OCI-LY7 (cell line): ENCODE measurements around the gene TOP1. TPM values are rescaled to one million over a fixed set of nuclear protein-coding genes. Genes with fewer than 3 reads are reported as not detected.

Experiments
- BruUV-seq: library from RNA; stranded (reverse); fragments of 400-500 nt; replicated peaks from 2 replicates; lab custom pipeline; 2021; lab: Mats Ljungman, UMichigan
- CTCF ChIA-PET: fragments of 300-600 bp; sonication (Branson Sonifier 250); formaldehyde crosslinking; loops from one replicate; lab custom pipeline; 2022; ENCODE audit warnings: antibody characterized with exemption; ENCODE audit not compliant: unreplicated experiment; lab: Charles Lee
- POLR2A ChIA-PET: fragments of 300-600 bp; sonication (Branson Sonifier 250); formaldehyde crosslinking; loops from one replicate; lab custom pipeline; 2022; ENCODE audit warnings: antibody characterized with exemption; lab: Charles Lee
- DNase-seq: peaks from one replicate; pipeline ENCODE4 v3.0.0-alpha.2; 2015; ENCODE audit warnings: low spot score
- H2AFZ ChIP-seq: fragments of 200-600 bp; sonication (generic), shearing (Covaris generic); 2 replicates; pipeline ENCODE4 v1.6.1; 2014; ENCODE audit warnings: mild to moderate bottlenecking, antibody characterized with exemption, low read length, moderate library complexity
- H3K27ac ChIP-seq: fragments of 200-600 bp; sonication (generic); 2 replicates; pipeline ENCODE4 v1.5.1; 2014; ENCODE audit warnings: mixed run types, low read depth, mild to moderate bottlenecking, moderate library complexity, low read length, inconsistent platforms; ENCODE audit not compliant: poor library complexity, severe bottlenecking
- H3K36me3 ChIP-seq: fragments of 200-600 bp; sonication (generic); 2 replicates; pipeline ENCODE4 v1.6.1; 2014; ENCODE audit warnings: mild to moderate bottlenecking, antibody characterized with exemption, low read length, moderate library complexity, mixed read lengths; ENCODE audit not compliant: insufficient read depth
- H3K4me1 ChIP-seq: fragments of 200-600 bp; sonication (generic); 2 replicates; pipeline ENCODE4 v1.5.1; 2014; ENCODE audit warnings: mild to moderate bottlenecking, low read length; ENCODE audit not compliant: insufficient read depth, poor library complexity, severe bottlenecking
- H3K4me2 ChIP-seq: fragments of 200-600 bp; sonication (generic); 2 replicates; pipeline ENCODE4 v1.6.1; 2014; ENCODE audit warnings: mild to moderate bottlenecking, low read length
- H3K4me3 ChIP-seq: fragments of 200-600 bp; sonication (generic); 2 replicates; pipeline ENCODE4 v1.5.1; 2014; ENCODE audit warnings: mild to moderate bottlenecking, low read depth, low read length; ENCODE audit not compliant: poor library complexity, severe bottlenecking
- H3K79me2 ChIP-seq: fragments of 200-600 bp; sonication (generic); 2 replicates; pipeline ENCODE4 v1.6.1; 2016; ENCODE audit warnings: low read depth, mild to moderate bottlenecking, low read length, moderate library complexity, mixed read lengths; ENCODE audit not compliant: insufficient read depth
- H3K9me2 ChIP-seq: fragments of 200-600 bp; sonication (generic); 2 replicates; pipeline ENCODE4 v1.6.1; 2016; ENCODE audit warnings: mild to moderate bottlenecking, low read length, mixed read lengths; ENCODE audit not compliant: insufficient read depth
- H3K9me3 ChIP-seq: fragments of 200-600 bp; sonication (generic); 2 replicates; pipeline ENCODE4 v1.6.1; 2014; ENCODE audit warnings: mild to moderate bottlenecking, mixed run types, low read length, mixed read lengths
- H4K20me1 ChIP-seq: fragments of 200-600 bp; sonication (generic); 2 replicates; pipeline ENCODE4 v1.6.1; 2014; ENCODE audit warnings: mild to moderate bottlenecking, antibody characterized with exemption, low read length, moderate library complexity, mixed read lengths; ENCODE audit not compliant: insufficient read depth
- CTCF ChIP-seq: fragments of 200-600 bp; sonication (generic); conservative IDR thresholded peaks from 2 replicates; pipeline ENCODE4 v1.5.1; 2014; ENCODE audit warnings: mild to moderate bottlenecking, antibody characterized with exemption, low read length, moderate library complexity, mixed read lengths
- EZH2phosphoT487 ChIP-seq: fragments of 200-600 bp; sonication (generic); IDR thresholded peaks from 2 replicates; pipeline ENCODE4 v1.6.1; 2018; ENCODE audit warnings: low read depth, borderline replicate concordance, mild to moderate bottlenecking, mixed run types, antibody characterized with exemption, low read length, moderate library complexity, mixed read lengths
- intact Hi-C: fragments of 100-400 bp; cut with micrococcal nuclease; formaldehyde crosslinking; loops from one replicate; pipeline ENCODE4 v1.10.0; 2022; ENCODE audit not compliant: unreplicated experiment
- total RNA-seq, 2 experiments: library from RNA; depleted of rRNA in 1 of 2; stranded (reverse); fragments of >200 nt in 1 of 2; shearing (Covaris generic) in 1 of 2; gene quantifications; 2 replicates each; pipeline ENCODE4 v1.2.3, GENCODE V29; 2014 to 2022

Gene TOP1
- total RNA-seq, 2 experiments from 2014 or later: 44.6 to 200 TPM

DNA sequence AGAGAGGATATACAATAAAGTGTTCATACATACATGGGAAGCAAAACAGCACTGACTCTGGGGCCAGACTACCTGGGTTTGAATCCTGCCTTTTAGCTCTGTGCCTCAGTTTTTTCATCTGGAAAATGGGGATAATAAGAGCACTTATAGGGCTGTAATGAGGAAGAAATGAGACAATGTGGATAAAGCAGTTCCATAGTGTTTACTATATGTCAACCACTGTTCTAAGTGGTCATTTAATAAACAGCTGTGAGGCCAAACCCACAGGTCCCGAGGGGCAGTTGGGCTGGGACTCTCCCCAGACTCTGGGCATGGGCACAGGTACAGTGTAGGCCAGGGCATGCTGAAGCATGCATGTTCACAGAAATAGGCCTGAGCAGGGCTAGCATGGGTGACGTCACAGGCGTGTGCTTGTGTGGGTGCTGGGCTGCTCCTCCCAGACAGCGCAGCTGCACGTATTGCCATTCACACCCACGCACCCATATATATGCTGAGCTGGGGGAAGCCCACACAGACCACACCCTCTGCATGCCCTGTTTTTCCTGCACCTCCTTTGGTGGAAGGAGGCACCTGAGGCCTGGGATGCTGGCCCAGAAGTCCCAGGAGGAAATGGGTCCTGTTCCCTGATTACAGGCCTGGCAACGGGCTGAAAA lies 105.2 kb downstream of the TOP1 start:
- H2AFZ ChIP-seq: no peak overlapping the region
- TF ChIP-seq EZH2phosphoT487 (no peak), CTCF (no peak)
- H4K20me1 ChIP-seq: no peaks in the 10 kb centered on the region
- H3K4me2 ChIP-seq: no peak overlapping the region
- BruUV-seq: no TSS peak
- no peak overlapping the region for H3K4me3 ChIP-seq
- H3K27ac ChIP-seq: no peak overlapping the region
- no peak for DNase-seq
- H3K79me2 ChIP-seq: peaks cover 14% of the 10 kb centered on the region
- H3K9me3 ChIP-seq: no peaks in the 10 kb centered on the region
- no peaks in the 10 kb centered on the region for H3K9me2 ChIP-seq
- CTCF ChIA-PET: interaction anchor here (0.6 kb wide), 2 partner anchors 100 to 106 kb away, joined by 3 to 4 read pairs; no protein-coding TSS in a partner anchor
- peaks cover 9% of the 10 kb centered on the region; the same call in 1 of the 2 replicates for H3K36me3 ChIP-seq
- H3K4me1 ChIP-seq: peaks cover 28% of the 10 kb centered on the region
- POLR2A ChIA-PET: interaction anchor here (0.7 to 1.4 kb wide), 2 partner anchors 201 to 207 kb away, joined by 4 to 5 read pairs; partner anchors contain the start of gene LPIN3
- intact Hi-C loops: loop anchor here (2.0 kb wide), 1 partner anchor 23 kb away; no protein-coding TSS in a partner anchor

- no peak overlapping the region for H3K27ac ChIP-seq
- no TSS peak for BruUV-seq
- ChIA-PET CTCF (interaction anchor here (0.6 to 1.1 kb wide), 4 partner anchors 12 to 203 kb away, joined by 3 to 4 read pairs (median 3); no protein-coding TSS in a partner anchor), POLR2A (interaction anchor here (0.6 to 1.4 kb wide), 4 partner anchors 14 to 228 kb away, joined by 3 to 4 read pairs (median 4); partner anchors contain the start of gene LPIN3)
- no peak for DNase-seq
- intact Hi-C loops: loop anchor here (1.0 to 5.0 kb wide), 4 partner anchors 22 to 558 kb away; partner anchors contain the start of gene LPIN3
- TF ChIP-seq EZH2phosphoT487: no peak
- TF ChIP-seq CTCF: no peak
- no peaks in the 10 kb centered on the region for H3K9me3 ChIP-seq
- H4K20me1 ChIP-seq: no peaks in the 10 kb centered on the region
- H3K79me2 ChIP-seq: peaks cover 21% of the 10 kb centered on the region
- peaks cover 35% of the 10 kb centered on the region for H3K4me1 ChIP-seq
- H3K36me3 ChIP-seq: peaks cover 9% of the 10 kb centered on the region; the same call in 1 of the 2 replicates
- H2AFZ ChIP-seq: no peak overlapping the region
- no peak overlapping the region for H3K4me2 ChIP-seq
- H3K4me3 ChIP-seq: no peak overlapping the region
- no peaks in the 10 kb centered on the region for H3K9me2 ChIP-seq
Measured at GRCh38 chr20:41134362-41135186, 106.0 kb downstream of the TOP1 start.
